ENCODE data around the gene MYO1E. TPM values are rescaled to one million over a fixed set of nuclear protein-coding genes. Genes with fewer than 3 reads are reported as not detected.

The MYO1E gene
- total RNA-seq, 6 experiments from 2014 or later, result 45.2 to 139 (median 68.9) TPM

DNA sequence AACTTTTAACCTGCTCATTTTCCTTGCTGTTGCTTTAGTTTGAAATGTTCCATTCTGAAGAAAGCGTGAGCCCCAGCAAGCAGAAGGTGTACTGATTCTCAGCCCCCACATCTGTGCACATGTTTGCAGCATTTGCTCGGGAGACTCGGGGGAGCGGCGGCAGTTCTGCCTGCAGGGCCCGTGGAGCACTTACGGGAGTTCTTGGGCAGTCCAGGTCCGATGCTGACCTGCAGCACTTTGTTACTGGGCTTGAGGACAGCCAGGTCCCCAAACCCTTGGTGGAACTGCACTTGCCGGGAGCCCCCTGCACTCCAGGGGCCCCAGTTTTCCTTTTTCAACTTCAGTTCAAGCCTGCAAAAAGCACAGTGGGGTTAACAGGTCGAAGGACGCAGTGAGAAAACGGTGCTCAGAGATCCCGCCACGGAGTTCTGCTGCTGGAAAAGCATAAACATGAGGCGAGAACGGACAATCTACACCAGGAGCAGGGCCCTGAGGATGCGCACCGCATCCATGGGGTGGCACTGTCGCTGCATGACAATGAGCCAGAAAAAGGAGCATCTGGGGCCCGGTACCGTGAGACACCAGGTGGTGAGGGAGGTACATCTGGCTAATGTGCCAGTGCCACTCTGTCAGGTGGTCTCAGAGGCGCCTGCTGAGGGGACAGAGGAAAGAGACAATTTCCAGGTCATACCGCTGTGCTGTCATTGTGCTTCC lies 211.6 kb downstream of the MYO1E start:
- peaks cover 4 to 35% (median 10%) of the 10 kb centered on the region in 4 donors for H3K36me3 ChIP-seq
- no peak overlapping the region for H3K27ac ChIP-seq
- H3K9me3 ChIP-seq, result no peaks in the 10 kb centered on the region
- intact Hi-C loops (cut with DNase I), result no loop called here
- H3K4me1 ChIP-seq, result no peaks in the 10 kb centered on the region
- WGBS (ENCODE audit: insufficient coverage, low coverage, low lambda C conversion rate, missing lambda C conversion rate), result 89% methylated on average over 18 of the region's 23 CpGs
- TF ChIP-seq POLR2A (IDR thresholded peaks at IDR 0.05), result no peak
- TF ChIP-seq, protein P1, sequence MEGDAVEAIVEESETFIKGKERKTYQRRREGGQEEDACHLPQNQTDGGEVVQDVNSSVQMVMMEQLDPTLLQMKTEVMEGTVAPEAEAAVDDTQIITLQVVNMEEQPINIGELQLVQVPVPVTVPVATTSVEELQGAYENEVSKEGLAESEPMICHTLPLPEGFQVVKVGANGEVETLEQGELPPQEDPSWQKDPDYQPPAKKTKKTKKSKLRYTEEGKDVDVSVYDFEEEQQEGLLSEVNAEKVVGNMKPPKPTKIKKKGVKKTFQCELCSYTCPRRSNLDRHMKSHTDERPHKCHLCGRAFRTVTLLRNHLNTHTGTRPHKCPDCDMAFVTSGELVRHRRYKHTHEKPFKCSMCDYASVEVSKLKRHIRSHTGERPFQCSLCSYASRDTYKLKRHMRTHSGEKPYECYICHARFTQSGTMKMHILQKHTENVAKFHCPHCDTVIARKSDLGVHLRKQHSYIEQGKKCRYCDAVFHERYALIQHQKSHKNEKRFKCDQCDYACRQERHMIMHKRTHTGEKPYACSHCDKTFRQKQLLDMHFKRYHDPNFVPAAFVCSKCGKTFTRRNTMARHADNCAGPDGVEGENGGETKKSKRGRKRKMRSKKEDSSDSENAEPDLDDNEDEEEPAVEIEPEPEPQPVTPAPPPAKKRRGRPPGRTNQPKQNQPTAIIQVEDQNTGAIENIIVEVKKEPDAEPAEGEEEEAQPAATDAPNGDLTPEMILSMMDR (IDR thresholded peaks at IDR 0.05), result peak; percentile 7 to 26 (median 14)
- DNase-seq (no peak), ATAC-seq (peak in 2 of 4 donors; percentile 31 to 32)
- no peaks in the 10 kb centered on the region for H3K27me3 ChIP-seq
- no peak overlapping the region for H3K4me3 ChIP-seq

DNA sequence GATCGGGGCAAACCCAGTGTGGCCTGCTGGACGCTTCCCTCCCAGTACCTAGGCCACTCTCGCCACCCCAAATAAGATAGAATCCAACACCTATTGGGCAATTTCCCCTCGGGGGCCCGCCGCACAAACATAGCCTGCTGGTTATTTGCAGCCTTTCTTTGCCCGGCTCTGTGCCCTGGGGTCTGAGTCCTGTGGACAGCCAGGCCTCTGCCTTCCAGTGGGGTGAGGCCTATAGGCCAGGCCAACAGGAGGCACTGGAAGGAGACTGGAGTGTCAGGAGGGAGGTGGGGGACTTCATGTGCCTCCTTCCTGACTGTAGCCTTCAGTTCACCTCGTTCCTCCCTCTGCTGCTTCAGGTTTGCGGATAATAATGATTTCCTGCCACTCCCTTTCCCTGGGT lies 213.5 kb downstream of the MYO1E start:
- no peaks in the 10 kb centered on the region for H3K4me1 ChIP-seq
- H3K4me3 ChIP-seq, result no peak overlapping the region
- intact Hi-C loops (cut with DNase I), result no loop called here
- no peaks in the 10 kb centered on the region for H3K9me3 ChIP-seq
- DNase-seq, result no peak
- TF ChIP-seq POLR2A (IDR thresholded peaks at IDR 0.05), result no peak
- TF ChIP-seq, protein P1 (IDR thresholded peaks at IDR 0.05), result no peak
- no peak overlapping the region for H3K27ac ChIP-seq
- no peaks in the 10 kb centered on the region for H3K27me3 ChIP-seq
- 89% methylated on average over 4 of the region's 9 CpGs for WGBS (ENCODE audit: insufficient coverage, low coverage, low lambda C conversion rate, missing lambda C conversion rate)
- no peak for ATAC-seq
- H3K36me3 ChIP-seq, result peaks cover 4 to 40% (median 10%) of the 10 kb centered on the region in 4 donors

DNA sequence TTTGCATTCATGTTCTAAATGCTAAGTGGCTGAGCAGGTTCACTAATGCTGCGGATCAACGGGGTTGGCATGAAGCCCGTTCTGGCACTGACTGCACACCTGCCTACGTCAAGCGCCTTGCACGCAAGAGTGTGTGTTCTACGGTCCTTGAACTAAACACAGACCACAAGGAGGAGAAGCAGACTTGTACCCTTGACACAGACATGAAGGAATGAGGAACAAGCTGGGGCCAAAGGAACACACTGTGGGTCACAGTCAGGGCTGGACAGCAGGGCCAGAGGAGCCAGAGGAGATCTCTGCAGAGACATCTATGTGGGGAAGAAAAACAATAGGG lies 214.0 kb downstream of the MYO1E start:
- Histone ChIP-seq H3K36me3 (peaks cover 4 to 36% (median 13%) of the 10 kb centered on the region in 4 donors), H3K4me3 (no peak overlapping the region), H3K4me1 (no peaks in the 10 kb centered on the region), H3K9me3 (no peaks in the 10 kb centered on the region), H3K27me3 (no peaks in the 10 kb centered on the region), H3K27ac (no peak overlapping the region)
- no peak for TF ChIP-seq POLR2A (IDR thresholded peaks at IDR 0.05)
- TF ChIP-seq, protein P1 (IDR thresholded peaks at IDR 0.05), result no peak
- 92% methylated on average over 7 of the region's 7 CpGs for WGBS (ENCODE audit: insufficient coverage, low coverage, low lambda C conversion rate, missing lambda C conversion rate)
- no peak for DNase-seq
- intact Hi-C loops (cut with DNase I), result no loop called here
- ATAC-seq, result no peak

DNA sequence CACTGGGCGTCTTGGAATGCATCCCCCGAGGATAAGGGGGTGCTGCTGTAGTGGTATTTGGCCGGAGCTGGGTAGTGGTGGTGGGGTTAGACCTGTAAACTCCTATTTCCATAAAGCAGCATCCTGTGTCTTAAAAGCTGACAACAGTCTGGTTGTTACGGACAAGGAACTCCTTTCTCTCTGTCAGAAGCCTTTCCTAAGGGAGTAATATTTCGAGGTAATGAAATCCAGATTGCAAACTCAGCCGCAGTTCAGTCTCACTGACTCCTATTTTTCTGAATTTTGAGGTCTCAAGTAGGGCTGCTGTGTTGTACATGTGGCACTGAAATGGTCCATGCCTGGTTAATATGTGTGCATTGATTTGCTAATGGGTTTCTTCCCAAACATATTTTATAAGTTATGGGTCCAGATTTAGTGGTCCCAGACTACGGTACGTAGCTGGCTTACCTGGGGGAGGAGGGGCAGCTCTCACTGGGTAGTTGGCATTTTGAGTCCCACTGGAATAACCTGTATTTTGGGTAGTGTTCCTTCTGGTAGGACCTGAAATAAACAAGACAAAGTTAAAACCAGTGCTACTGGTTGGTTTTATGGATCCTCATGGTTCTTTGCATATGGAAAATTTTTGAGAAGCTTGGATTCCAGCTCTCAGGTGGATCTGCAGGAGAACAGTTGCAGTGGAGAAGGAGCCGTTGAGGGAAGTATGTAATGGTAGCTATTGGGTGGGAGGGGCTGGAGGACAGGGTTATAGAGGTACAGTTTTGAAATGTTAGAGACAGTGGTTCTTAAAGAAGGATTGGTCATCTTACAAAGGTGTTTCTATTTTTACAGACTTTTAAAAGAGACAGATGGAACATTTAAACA lies 214.6 kb downstream of the MYO1E start:
- Histone ChIP-seq H3K27me3 (no peaks in the 10 kb centered on the region), H3K9me3 (no peaks in the 10 kb centered on the region), H3K27ac (no peak overlapping the region), H3K36me3 (peaks cover 4 to 41% (median 18%) of the 10 kb centered on the region in 4 donors), H3K4me3 (no peak overlapping the region), H3K4me1 (no peaks in the 10 kb centered on the region)
- TF ChIP-seq, protein P1 (IDR thresholded peaks at IDR 0.05), result no peak
- no peak for TF ChIP-seq POLR2A (IDR thresholded peaks at IDR 0.05)
- no peak for DNase-seq
- ATAC-seq, result no peak
- 90% methylated on average over 7 of the region's 9 CpGs for WGBS (ENCODE audit: insufficient coverage, low coverage, low lambda C conversion rate, missing lambda C conversion rate)
- intact Hi-C loops (cut with DNase I), result no loop called here
